SK-MEL-5 (cell line): ENCODE measurements around the gene C14orf132. TPM values are rescaled to one million over a fixed set of nuclear protein-coding genes. Genes with fewer than 3 reads are reported as not detected.

Source experiments
- DNase-seq: peaks from one replicate; pipeline ENCODE4 v3.0.0-alpha.2; 2016; ENCODE audit warnings: low read depth, low spot score
- in situ Hi-C: cut with HindIII; loops from 2 replicates; pipeline ENCODE4 v1.10.0; 2016; ENCODE audit warnings: low sequenced_read_pairs, high pct_unique_total_duplicates, low pct_unique_long_range_greater_than_20kb
- total RNA-seq: library from RNA; depleted of rRNA; stranded (reverse); fragments of >200 nt; shearing (Covaris generic); gene quantifications from 2 replicates; pipeline ENCODE4 v1.2.3, GENCODE V29; 2014

The C14orf132 gene
- total RNA-seq, 1 experiment from 2014 or later, result 0.87 TPM

DNA sequence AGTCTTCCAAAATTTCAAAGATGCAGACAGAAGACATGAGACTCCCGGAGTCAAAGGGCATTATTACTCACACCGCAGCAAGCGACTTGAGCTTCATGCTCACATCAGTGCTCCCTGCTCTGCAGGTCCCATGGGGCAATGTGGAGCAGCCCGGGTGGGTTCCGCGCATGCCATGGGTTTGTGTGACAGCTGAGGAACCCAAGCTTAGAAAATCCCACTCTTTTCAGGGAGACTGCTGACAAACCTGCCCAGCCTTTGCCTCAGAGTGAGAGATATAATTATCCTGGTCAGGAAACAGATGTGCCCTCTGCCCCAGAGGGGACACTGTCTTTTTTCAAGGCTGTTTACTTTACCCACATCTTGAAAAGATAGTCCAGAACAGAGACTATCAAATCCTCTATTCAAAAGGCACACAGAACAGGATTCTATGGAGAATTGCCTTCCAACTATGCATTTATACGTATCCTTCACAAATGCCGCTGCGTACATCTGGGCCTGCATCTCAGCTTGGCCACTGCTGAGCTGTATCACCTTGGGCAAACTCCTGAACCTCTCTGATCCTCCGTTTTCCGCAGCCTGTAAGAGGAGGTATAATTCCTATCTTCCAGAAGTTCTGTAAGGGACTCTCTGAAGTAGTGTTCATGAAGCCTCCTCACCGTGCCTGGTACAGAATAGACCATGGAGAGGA, 16.0 kb downstream of the C14orf132 start:
- in situ Hi-C loops, result no loop called here

GRCh38 chr14:96055753-96056508, 16.8 kb downstream of the C14orf132 start:
- in situ Hi-C loops, result no loop called here
- no peak for DNase-seq

More for the DNA sequence above, 16.0 kb downstream of the C14orf132 start:
- DNase-seq, result no peak

- DNase-seq, result peak; percentile 32
- in situ Hi-C loops, result no loop called here
Observed at GRCh38 chr14:96056509-96057422, 17.6 kb downstream of the C14orf132 start.

GRCh38 chr14:96057738-96058137, 18.6 kb downstream of the C14orf132 start:
- no peak for DNase-seq
- in situ Hi-C loops, result no loop called here

- no peak for DNase-seq
- in situ Hi-C loops, result no loop called here
Observed at GRCh38 chr14:96058576-96059200, 19.5 kb downstream of the C14orf132 start.

GRCh38 chr14:96059519-96060135, 20.5 kb downstream of the C14orf132 start:
- in situ Hi-C loops, result no loop called here
- DNase-seq, result no peak

- no peak for DNase-seq
- in situ Hi-C loops, result no loop called here
Observed at GRCh38 chr14:96060186-96060933, 21.2 kb downstream of the C14orf132 start.

- in situ Hi-C loops, result no loop called here
- DNase-seq, result peak; percentile 22
Observed at GRCh38 chr14:96062010-96062409, 22.8 kb downstream of the C14orf132 start.

GRCh38 chr14:96062506-96062905, 23.3 kb downstream of the C14orf132 start:
- in situ Hi-C loops, result no loop called here
- DNase-seq, result no peak

GRCh38 chr14:96064866-96065265, 25.7 kb downstream of the C14orf132 start:
- no peak for DNase-seq
- in situ Hi-C loops, result no loop called here

GRCh38 chr14:96065661-96066459, 26.7 kb downstream of the C14orf132 start:
- no peak for DNase-seq
- in situ Hi-C loops, result no loop called here

GRCh38 chr14:96066976-96067375, 27.8 kb downstream of the C14orf132 start:
- in situ Hi-C loops, result no loop called here

GRCh38 chr14:96067985-96068930, 29.1 kb downstream of the C14orf132 start:
- DNase-seq, result no peak
- in situ Hi-C loops, result no loop called here

More at GRCh38 chr14:96066976-96067375, 27.8 kb downstream of the C14orf132 start:
- DNase-seq, result no peak

- no peak for DNase-seq
- in situ Hi-C loops, result no loop called here
Observed at GRCh38 chr14:96069421-96069820, 30.3 kb downstream of the C14orf132 start.

- DNase-seq, result no peak
- in situ Hi-C loops, result no loop called here
Observed at GRCh38 chr14:96071561-96071960, 32.4 kb downstream of the C14orf132 start.
